Activated naive CD4-positive, alpha-beta T cell treated with anti-CD3 and anti-CD28 coated beads, Interleukin-2, amount 50 U/mL, for 16 hours (primary cell): ENCODE data around the gene PRKCI.
"Not testable (repeated sequence)": the region's sequence is repeated elsewhere in the genome, so short reads cannot be mapped to it uniquely, and the experiment has no call there.

ENCODE experiments used
- DNase-seq: peaks from one replicate; pipeline ENCODE4 v3.0.0-alpha.2; 2020

Gene PRKCI

GRCh38 chr3:170221924-170222646, at the start of gene PRKCI:
PRKCI (plus strand) TSS chr3:170222424; CDS start chr3:170222670, 246 bp downstream.
- DNase-seq = peak; percentile 89

DNA sequence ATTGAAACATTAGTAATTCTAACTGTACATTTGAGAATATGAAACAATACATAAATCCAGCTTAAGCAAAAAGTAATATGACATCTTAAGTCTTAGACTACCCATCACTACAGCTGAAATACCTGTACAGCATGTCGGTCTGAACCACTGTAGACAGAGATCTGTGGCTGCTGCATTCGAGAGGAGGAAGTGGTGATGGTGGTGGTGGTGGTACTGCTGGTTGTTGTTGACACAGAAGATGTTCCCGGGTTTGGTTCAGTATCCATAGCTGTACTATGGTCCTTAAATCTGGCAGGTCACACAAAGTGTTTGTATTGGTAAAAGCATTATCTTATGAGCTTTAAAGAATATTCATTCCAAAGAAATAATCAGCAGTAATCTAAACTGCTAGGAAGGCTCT, 43.6 kb upstream of the PRKCI start:
- peak; percentile 15 for DNase-seq

GRCh38 chr3:170179432-170179831, 42.8 kb upstream of the PRKCI start:
- DNase-seq = no peak

GRCh38 chr3:170180079-170180907, 41.9 kb upstream of the PRKCI start:
- no peak for DNase-seq

DNA sequence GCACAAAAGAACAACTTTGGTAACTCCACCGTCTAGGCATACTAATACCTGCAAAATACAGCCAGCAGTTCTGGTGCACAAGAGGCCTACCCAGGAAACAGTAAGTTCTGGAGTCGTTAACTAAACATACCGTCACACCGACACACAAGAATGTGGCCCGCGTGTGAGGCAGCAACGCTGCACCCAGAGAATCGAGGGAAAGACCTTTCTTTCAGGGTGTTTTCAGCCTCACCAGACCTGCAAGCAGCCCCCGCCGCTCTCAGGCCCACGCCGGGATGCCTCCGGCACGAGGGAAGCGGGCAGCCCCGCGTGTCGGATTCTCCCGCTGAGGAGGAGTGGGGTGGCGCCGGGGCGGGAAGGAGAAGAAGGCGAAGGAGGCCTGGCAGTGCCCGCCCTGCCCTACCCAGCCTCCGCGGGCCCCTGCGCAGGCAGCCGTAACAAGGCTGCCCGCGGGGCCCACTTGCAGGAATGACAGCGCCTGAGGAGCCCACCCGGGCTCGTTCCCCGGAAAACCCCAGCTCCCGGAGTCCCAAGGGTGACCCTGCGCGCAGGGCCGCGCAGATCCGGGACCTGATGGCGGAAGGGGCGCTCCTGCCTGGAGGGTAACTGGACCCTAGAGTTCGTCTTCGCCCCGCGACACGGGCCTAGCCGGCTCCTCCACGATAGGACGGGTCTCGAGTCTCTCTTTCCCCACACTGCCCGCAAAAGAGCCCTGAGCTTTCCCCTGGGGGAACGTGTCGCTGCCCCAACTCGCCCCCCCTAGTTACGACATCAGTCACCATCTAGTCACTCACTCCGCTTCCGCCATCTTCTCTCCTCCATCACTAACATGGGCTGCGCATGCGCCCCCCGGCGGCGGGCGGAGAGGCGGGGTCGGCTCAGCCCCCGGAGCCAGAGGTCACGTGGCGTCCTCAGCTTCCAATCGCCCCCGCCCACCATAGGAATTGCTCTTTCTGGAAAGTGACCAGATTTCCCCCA, 41.0 kb upstream of the PRKCI start, which contains the start of gene PHC3:
PHC3 (minus strand) TSS at position 826 of the 978 bp plus-strand sequence; CDS start at position 808, 18 bp downstream.
- peak; percentile 93 for DNase-seq

DNA sequence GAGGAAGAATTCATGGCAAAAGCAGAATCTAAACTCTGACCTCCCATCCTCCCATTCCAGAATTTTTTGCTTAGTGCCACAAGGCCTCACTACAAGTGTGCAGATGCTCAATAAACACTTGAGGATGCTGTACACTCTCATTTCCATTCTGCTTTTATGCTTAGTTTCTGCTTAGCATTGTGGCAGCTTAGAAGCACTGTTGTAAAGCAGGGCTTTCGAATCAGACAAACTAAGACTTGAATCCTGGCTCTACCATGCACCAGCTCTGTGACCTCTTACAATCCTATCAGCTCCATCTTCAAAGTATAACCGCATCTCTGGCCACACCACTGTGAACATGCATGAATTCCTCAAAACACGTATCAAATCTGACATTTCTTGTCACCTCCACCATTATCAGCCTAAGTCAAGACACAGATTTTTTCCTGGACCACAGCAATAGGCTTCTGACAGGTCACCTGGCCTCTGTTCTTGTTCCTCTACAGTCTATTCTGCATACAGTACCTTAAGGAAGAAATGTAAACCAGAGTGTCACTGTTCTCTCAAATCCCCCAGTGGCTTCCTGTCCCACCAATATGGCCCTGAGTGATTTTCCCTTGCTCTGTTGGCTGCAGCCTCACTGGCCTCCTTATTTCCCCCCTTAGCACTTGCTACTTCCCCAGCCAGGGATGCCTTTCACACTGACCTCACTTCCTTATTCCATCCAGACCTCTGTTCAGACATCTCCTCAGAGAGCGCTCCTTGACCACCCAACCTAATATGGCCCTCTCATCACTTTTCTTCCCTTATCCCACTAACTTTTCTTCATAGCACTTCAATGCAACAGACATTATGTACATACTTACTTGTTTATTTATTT, 32.6 kb upstream of the PRKCI start:
- DNase-seq = no peak

- DNase-seq = not testable (repeated sequence)
Observed at GRCh38 chr3:170195759-170196158, 26.5 kb upstream of the PRKCI start.

DNA sequence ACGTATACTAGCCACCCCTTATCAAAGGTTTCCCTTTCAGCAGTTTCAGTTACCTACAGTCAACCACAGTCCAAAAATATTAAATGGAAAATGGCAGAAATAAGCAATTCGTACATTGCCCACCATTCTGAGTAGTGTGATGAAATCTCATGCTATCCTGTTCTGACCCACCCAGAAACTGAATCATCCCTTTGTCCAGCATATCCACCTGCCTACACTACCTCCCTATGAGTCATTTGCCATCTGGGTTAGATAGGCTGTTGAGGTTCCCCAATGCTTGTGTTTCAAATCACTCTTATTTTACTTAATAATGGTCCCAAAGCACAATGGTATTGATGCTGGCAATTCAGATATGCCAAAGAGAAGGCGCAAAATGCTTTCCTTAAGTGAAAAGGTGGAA, 25.4 kb upstream of the PRKCI start:
- no peak for DNase-seq

DNA sequence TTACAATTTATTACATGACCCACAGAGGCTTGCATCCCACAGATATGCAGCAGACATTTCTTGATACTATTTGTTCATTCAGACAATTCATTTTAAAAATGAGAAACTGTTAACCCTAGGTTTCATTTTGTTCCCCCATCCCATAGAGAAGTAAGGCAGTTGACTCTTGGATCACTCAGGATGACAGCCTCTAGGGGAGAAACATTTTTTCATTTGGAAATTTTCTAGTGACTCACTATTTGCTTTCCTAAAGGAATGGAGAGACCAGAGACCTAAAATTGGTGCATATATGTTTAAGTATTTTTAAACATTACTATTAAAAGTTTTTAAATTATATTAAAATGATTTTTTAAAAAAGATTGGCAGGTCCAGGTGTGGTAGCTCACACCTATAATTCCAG, 21.2 kb upstream of the PRKCI start:
- no peak for DNase-seq

GRCh38 chr3:170201527-170201926, 20.7 kb upstream of the PRKCI start:
- no peak for DNase-seq

- DNase-seq = no peak
Observed at GRCh38 chr3:170203457-170203856, 18.8 kb upstream of the PRKCI start.

DNA sequence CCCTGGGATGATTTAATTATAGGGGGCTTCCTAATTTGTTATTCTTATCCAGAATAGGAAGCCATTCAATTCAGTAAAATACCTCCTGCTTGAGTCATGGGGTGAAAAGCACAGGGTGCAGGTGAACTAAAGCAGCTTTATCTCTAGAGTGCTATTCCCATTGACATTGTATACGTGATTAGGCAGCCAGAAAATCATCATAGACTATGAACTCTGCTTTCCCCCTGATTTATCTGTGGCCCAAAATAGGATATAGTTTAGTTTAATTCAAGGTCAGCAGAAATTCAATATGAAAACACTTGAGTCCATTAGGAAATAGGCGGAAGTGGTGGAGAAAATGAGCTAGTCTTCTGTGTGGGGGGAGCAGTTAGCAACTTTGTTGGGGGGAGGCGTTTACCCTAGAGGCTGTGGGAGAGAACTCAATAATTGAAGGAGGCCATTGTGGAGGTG, 18.2 kb upstream of the PRKCI start:
- no peak for DNase-seq

- no peak for DNase-seq
Observed at GRCh38 chr3:170204509-170204908, 17.7 kb upstream of the PRKCI start.

GRCh38 chr3:170205302-170205701, 16.9 kb upstream of the PRKCI start:
- no peak for DNase-seq

DNA sequence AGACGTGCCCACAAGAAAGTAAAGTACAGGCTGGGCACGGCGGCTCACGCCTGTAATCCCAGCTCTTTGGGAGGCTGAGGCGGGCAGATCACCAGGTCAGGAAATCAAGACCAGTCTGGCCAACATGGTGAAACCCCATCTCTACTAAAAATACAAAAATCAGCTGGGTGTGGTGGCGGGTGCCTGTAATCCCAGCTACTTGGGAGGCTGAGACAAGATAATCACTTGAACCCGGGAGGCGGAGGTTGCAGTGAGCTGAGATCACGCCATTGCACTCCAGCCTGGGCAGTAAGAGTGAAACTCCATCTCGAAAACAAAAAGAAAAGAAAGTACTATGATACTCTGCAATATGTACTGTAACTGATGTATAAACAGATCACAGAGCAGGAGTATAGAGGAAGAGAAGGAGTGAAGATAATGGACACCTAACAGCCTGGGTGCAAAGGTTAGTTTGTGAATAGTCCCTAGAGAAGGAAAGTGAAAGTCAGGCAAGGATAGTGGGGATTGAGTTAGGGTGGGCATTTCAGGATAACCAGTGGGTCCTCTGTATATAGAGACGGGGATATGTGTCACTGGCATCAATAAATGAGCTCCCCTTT, 16.0 kb upstream of the PRKCI start:
- not testable (repeated sequence) for DNase-seq

DNA sequence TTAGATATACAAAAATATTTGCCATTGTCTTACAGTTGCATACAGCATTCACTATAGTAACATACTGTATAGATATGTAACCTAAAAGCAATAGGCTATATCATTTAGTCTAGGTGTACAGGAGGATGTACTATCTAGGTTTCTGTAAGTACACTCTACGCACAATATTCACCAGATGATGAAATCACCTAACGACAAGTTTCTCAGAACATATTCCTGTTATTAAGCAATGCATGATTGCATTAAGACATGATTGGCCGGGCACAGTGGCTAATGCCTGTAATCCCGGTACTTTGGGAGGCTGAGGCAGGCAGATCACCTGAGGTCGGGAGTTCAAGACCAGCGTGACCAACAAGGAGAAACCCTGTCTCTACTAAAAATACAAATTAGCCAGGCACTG, 14.5 kb upstream of the PRKCI start:
- no peak for DNase-seq

GRCh38 chr3:170211668-170212067, 10.6 kb upstream of the PRKCI start:
- no peak for DNase-seq

- no peak for DNase-seq
Observed at GRCh38 chr3:170219850-170220249, 2.4 kb upstream of the PRKCI start.

DNA sequence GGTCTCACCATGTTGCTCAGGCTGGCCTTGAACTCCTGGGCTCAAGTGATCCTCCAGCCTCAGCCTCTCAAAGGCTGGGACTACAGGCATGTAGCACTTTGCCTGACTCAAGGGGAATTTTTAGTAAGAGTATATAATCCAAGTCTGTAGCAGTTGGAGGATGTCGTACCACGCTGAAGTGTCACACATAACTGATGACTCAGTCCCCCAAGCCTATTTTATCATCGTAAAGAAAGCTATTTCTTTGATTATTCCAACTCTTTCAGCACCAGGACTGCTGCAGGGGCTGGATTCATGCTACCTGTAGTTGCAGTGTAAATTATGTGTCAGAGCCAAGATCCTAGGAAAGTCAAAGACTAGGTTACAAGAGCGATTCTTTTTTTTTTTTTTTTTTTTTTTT, 1.4 kb upstream of the PRKCI start:
- no peak for DNase-seq

GRCh38 chr3:170222647-170223541, 670 bp downstream of the PRKCI start:
- DNase-seq = peak; percentile 50
